GM18951 (cell line): ENCODE data around the gene TXNDC9.
A peak's percentile ranks its signal among the peaks of the same experiment; 100 is the strongest.
"Not testable (repeated sequence)": the region's sequence is repeated elsewhere in the genome, so short reads cannot be mapped to it uniquely, and the experiment has no call there.

Experiments
- POLR2A ChIP-seq: IDR thresholded peaks from 4 replicates; pipeline ENCODE4 v1.6.1; 2011; ENCODE audit warnings: mild to moderate bottlenecking; ENCODE audit not compliant: insufficient read length, insufficient read depth; ENCODE audit errors: extremely low read depth
- in situ Hi-C: fragments of 300-500 bp; cut with MboI; formaldehyde crosslinking; loops from one replicate; pipeline ENCODE4 v1.12.0; 2022; ENCODE audit warnings: low sequenced_read_pairs, mixed read lengths, inconsistent platforms; ENCODE audit not compliant: unreplicated experiment

Gene TXNDC9

DNA sequence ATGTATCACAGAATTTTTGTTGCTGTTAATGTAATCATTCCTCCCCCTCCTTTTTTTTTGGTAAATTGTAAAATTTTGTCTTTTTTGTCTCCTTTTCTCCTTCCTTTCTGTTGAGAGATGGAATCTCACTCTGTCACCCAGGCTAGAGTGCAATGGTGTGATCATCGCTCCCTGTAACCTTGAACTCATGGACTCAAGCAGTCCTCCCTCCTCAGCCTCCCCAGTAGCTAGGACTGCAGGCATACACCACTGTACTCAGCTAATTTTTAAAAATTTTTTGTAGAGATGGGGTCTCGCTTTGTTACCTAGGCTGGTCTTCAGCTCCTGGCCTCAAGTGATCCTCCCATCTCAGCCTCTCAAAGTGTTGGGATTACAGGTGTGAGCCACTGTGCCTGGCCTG is 6.4 kb upstream of the TXNDC9 start:
- in situ Hi-C loops = no loop called here
- no peak for TF ChIP-seq POLR2A

DNA sequence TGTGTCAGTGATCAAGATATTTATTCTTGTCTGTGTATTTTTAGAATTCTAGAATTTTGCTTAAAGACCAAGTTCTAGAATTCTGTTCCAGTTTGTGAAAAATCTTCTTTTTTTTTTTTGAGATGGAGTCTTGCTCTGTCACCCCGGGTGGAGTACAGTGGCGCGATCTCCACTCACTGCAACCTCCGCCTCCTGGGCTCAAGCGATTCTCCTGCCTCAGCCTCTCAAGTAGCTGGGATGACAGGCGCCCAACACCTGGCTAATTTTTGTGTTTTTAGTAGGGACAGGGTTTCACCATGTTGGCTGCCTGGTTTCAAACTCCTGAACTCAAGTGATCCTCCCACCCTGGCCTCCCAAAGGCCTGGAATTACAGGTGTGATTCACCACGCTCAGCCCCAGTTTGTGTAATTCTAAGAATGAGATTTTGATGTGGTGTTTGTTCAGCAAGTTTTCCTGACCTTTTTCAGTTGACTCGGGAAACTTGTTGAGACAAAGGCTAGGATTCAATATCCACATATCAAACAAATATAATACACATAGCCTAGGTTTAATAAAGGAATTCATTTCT is 4.6 kb upstream of the TXNDC9 start:
- in situ Hi-C loops = no loop called here
- TF ChIP-seq POLR2A = no peak

- TF ChIP-seq POLR2A = no peak
- in situ Hi-C loops = no loop called here
These were observed 2.0 kb upstream of the TXNDC9 start for GRCh38 chr2:99338029-99338585.

GRCh38 chr2:99337113-99338028 is 1.2 kb upstream of the TXNDC9 start, which contains the start of gene EIF5B:
EIF5B (plus strand) TSS chr2:99337389; CDS start chr2:99337555, 166 bp downstream.
- peak; percentile 95 for TF ChIP-seq POLR2A
- in situ Hi-C loops = no loop called here

DNA sequence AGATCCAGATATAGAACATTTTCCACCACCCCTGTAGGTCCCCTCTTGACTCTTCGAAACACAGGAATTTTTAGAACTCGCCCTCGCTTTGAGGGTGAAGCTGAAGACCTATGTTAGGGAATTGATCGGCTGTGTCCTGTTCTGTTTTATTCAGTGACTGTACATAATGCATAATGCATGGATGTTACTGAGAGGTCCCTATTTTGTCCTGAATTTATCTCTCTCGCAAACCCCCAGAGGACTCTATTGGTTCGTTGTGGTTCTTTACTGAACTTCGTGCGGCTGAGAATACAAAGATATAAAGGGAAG is 625 bp upstream of the TXNDC9 start:
- in situ Hi-C loops = no loop called here

DNA sequence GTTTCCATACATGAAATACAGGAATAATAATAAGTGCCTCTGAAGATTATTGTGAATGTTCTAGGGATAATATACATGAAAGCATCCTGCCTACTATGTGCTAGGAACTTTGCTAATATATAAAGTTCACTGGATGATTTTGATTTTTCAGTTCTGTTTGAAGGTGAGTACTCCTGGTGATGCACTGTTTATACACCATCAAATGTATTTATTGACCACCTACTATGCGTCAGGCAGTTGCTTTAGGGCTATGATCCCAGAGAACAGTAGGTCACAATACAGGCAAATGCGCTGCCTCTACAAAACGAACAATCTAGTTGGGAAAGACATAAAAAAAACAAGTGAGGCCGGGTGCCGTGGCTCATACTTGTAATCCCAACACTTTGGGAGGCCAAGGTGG is 10.7 kb downstream of the TXNDC9 start:
- no peak for TF ChIP-seq POLR2A

More for the DNA sequence above, 625 bp upstream of the TXNDC9 start:
- TF ChIP-seq POLR2A = no peak

DNA sequence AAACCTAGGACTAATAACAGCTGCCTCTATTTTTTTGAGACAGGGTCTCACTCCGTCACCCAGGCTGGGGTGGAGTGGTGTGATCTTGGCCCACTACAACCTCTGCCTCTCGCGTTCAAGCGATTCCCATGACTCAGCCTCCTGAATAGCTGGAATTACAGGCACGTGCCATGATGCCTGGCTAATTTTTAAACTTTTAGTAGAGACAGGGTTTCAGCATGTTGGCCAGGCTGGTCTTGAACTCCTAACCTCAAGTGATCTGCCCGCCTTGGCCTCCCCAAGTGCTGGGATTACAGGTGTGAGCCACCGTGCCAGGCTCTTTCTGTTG is 18.3 kb downstream of the TXNDC9 start:
- in situ Hi-C loops = not testable (repeated sequence)

More for the DNA sequence above, 10.7 kb downstream of the TXNDC9 start:
- in situ Hi-C loops = no loop called here

DNA sequence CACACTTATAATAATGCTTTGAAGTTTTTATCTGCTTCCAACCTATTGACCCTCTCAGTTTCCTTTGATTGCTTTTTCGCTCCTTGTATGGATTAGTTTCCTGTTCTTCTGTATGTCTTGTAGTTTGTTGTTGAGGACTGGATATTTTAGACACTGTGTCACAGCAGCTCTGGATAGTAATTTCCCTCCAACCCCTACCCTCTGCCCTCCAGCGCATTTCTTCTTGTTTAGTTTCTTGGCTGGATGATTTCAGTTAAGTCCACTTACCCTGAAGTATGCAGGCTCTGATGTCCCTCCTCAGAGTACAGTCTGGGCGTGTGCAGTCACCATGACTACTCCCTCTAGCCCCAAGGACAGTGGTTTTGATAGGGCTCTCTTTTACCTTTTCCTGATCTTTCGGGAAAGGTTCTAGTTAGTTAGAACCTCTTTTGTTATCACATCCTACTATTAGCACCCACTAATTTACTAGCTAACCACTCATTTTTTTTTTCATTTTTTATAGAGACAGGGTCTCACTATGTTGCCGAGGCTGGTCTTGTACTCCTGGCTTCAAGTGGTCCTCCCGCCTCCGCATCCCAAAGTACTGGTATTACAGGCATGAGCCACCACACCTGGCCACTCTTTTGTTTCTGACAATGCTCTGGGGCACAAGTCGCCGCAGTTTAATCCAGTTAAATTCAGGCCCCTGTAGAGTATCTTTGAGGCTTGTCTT is 18.8 kb downstream of the TXNDC9 start:
- TF ChIP-seq POLR2A = no peak
- in situ Hi-C loops = no loop called here

- in situ Hi-C loops = not testable (repeated sequence)
These were observed 35.0 kb downstream of the TXNDC9 start, which contains the start of gene LYG1 for GRCh38 chr2:99301097-99301496. LYG1 (minus strand) TSS chr2:99301197; CDS start chr2:99295670, 5,527 bp downstream.

GRCh38 chr2:99299580-99299979 is 36.6 kb downstream of the TXNDC9 start:
- in situ Hi-C loops = no loop called here
- TF ChIP-seq POLR2A = no peak

DNA sequence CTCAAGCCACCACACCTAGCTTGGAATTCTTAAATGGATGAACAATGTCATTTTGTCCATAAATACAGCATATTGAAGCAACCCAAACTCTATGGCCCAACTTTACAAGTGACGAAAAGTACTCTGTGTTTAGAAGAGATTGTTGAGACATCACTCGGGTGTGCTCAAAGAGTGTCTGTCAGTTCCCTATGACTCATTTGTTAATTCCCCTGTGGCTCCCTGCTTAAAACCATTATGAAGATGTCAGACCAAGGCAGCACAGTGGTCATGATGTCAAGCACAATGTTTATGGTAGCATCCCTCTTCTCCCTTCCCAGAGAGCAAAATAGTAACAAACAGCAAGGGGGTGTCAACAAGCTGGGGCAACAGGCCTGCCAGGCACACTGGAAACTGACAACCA is 38.1 kb downstream of the TXNDC9 start:
- in situ Hi-C loops = no loop called here

DNA sequence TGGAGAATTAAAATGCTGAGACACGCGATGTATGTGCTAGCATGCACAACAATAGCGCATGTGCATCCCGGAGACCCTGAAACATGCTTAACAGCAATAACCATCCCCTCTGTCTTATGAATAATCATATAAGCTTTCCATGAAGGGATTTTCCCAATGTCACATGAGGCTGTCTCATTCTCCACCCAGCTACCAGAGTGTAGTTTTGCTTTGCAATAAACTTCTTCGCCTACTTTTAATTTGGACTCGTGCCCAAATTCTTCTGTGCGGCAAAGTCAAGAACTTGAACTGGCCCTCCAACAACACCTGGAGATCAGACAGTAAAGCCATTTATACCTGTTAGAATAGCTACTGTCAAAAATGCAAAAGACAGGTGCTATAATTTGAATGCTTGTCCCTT is 50.6 kb downstream of the TXNDC9 start:
- no peak for TF ChIP-seq POLR2A
- in situ Hi-C loops = no loop called here

More for the DNA sequence above, 38.1 kb downstream of the TXNDC9 start:
- no peak for TF ChIP-seq POLR2A

DNA sequence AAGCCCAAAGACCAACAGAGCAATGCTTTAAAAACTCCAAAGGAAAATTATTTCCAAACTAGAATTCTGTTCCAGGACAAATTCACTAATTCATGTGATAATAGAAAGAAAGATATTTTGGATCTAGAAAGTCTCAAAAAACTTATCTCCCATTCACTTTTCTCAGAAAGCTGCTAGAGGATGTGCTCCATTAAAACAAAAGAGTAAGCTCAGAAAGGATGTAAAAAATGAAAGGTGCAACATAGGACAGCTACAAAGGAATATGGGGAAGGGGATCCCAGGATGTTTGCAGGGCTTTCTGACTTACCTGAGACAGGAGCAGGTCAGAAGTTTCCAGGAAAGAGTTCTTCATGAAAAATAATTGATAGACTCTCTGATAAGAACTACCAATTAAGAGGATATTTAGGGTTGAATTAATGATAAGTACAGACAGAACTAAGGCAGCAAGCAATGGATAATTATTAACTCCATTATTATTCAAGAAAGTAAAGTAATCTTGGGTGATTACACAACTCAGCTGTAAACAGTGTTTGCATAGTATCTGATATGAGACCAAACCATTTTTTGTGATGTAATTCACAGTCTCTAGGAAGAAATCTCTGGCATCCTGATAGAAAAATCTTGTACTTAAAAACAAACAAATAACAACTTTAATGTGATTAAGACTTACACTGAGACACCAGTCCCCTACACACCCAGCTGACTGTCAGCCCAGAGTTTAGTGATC is 56.0 kb downstream of the TXNDC9 start:
- in situ Hi-C loops = no loop called here
- TF ChIP-seq POLR2A = no peak
